DOHH2 (cell line): Measurements from ENCODE around the gene C19orf85.

Source experiments
- H3F3A ChIP-seq: fragments of 200-600 bp; sonication (generic), shearing (Covaris generic); 2 replicates; pipeline ENCODE4 v1.6.0; 2016; ENCODE audit warnings: antibody characterized with exemption, mild to moderate bottlenecking; ENCODE audit not compliant: control insufficient read depth, insufficient read depth
- H3K27ac ChIP-seq: fragments of 200-600 bp; sonication (generic); 2 replicates; pipeline ENCODE4 v1.5.1; 2014; ENCODE audit warnings: low read depth, mild to moderate bottlenecking, low read length, moderate library complexity
- H3K27me3 ChIP-seq: fragments of 200-600 bp; sonication (generic); 2 replicates; pipeline ENCODE4 v1.6.1; 2014; ENCODE audit warnings: mild to moderate bottlenecking, low read length, mixed read lengths; ENCODE audit not compliant: control insufficient read depth
- H3K36me3 ChIP-seq: fragments of 200-600 bp; sonication (generic); 2 replicates; pipeline ENCODE4 v1.6.1; 2014; ENCODE audit warnings: mild to moderate bottlenecking, low read length, moderate library complexity, mixed read lengths; ENCODE audit not compliant: control insufficient read depth
- H3K4me1 ChIP-seq: fragments of 200-600 bp; sonication (generic); 2 replicates; pipeline ENCODE4 v1.6.1; 2014; ENCODE audit warnings: mild to moderate bottlenecking, low read length, mixed read lengths; ENCODE audit not compliant: control insufficient read depth
- H3K4me2 ChIP-seq: fragments of 200-600 bp; sonication (generic); 2 replicates; pipeline ENCODE4 v1.6.0; 2014; ENCODE audit warnings: mild to moderate bottlenecking, low read length, moderate library complexity
- H3K4me3 ChIP-seq: fragments of 200-600 bp; sonication (generic); 2 replicates; pipeline ENCODE4 v1.5.1; 2014; ENCODE audit warnings: mild to moderate bottlenecking, low read length, mixed read lengths
- H3K79me2 ChIP-seq: fragments of 200-600 bp; sonication (generic); 2 replicates; pipeline ENCODE4 v1.6.1; 2014; ENCODE audit warnings: mild to moderate bottlenecking, low read length, mixed read lengths; ENCODE audit not compliant: control insufficient read depth
- H3K9me2 ChIP-seq: fragments of 200-600 bp; sonication (generic); replicated peaks from 2 replicates; pipeline ENCODE4 v1.6.1; 2014; ENCODE audit warnings: mild to moderate bottlenecking, low read length, mixed read lengths; ENCODE audit not compliant: control insufficient read depth
- H3K9me3 ChIP-seq: fragments of 200-600 bp; sonication (generic); 2 replicates; pipeline ENCODE4 v1.6.1; 2014; ENCODE audit warnings: antibody characterized with exemption, low read length, mixed read lengths; ENCODE audit not compliant: control insufficient read depth, insufficient read depth
- H4K20me1 ChIP-seq: fragments of 200-600 bp; sonication (generic); 2 replicates; pipeline ENCODE4 v1.6.0; 2014; ENCODE audit warnings: low read depth, mild to moderate bottlenecking, antibody characterized with exemption, low read length, moderate library complexity; ENCODE audit not compliant: control insufficient read depth, insufficient read depth
- EZH2phosphoT487 ChIP-seq: fragments of 200-600 bp; sonication (generic); IDR thresholded peaks from 2 replicates; pipeline ENCODE4 v1.6.1; 2017; ENCODE audit warnings: borderline replicate concordance, mild to moderate bottlenecking, antibody characterized with exemption, low read length, moderate library complexity, mixed read lengths
- TF ChIP-seq, protein P1 (sequence below): fragments of 200-600 bp; sonication (generic); IDR thresholded peaks from one replicate; pipeline ENCODE4 v1.5.1; 2014; ENCODE audit warnings: antibody characterized with exemption, mild to moderate bottlenecking, low read depth, low read length; ENCODE audit not compliant: poor library complexity, severe bottlenecking

C19orf85 gene

DNA sequence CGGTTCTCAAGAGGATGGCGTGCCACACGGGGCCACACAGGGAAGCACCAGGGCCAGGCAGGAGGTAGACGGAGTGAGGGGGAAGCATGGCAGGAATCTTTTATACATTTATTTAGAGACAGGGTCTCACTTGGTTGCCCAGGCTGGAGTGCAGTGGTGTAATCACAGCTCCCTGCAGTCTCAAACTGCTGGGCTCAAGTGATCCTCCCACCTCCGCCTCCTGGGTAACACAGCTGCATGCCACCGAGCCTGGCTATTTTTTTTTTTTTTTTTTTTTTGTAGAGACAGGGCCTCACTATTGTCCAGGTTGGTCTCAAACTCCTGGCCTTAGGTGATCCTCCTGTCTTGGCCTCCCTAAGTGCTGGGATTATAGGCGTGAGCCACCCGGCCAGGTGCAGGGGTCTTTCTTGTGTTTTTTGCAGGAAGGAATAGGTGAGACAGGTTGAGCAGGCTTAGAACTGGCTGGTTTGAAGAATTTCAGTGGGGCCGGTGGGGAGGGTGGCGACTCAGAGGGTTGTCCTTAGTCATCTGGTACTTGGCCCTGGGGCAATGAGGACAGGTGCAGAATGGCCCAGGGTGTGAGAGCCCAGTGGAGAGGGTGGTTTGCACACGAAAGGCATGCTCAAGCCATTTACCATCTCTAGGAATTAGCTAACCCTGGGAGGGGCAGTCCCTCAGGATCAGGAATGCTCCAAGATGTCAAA is 31.2 kb upstream of the C19orf85 start:
- H3F3A ChIP-seq, result no peaks in the 10 kb centered on the region
- no peaks in the 10 kb centered on the region for H3K9me2 ChIP-seq
- H3K4me2 ChIP-seq, result no peak overlapping the region
- no peaks in the 10 kb centered on the region for H3K4me1 ChIP-seq
- H4K20me1 ChIP-seq, result no peaks in the 10 kb centered on the region
- no peaks in the 10 kb centered on the region for H3K9me3 ChIP-seq
- no peaks in the 10 kb centered on the region for H3K36me3 ChIP-seq
- no peak overlapping the region for H3K27ac ChIP-seq
- no peaks in the 10 kb centered on the region for H3K27me3 ChIP-seq
- H3K4me3 ChIP-seq, result no peak overlapping the region
- H3K79me2 ChIP-seq, result no peaks in the 10 kb centered on the region
- no peak for TF ChIP-seq EZH2phosphoT487
- TF ChIP-seq, protein P1, sequence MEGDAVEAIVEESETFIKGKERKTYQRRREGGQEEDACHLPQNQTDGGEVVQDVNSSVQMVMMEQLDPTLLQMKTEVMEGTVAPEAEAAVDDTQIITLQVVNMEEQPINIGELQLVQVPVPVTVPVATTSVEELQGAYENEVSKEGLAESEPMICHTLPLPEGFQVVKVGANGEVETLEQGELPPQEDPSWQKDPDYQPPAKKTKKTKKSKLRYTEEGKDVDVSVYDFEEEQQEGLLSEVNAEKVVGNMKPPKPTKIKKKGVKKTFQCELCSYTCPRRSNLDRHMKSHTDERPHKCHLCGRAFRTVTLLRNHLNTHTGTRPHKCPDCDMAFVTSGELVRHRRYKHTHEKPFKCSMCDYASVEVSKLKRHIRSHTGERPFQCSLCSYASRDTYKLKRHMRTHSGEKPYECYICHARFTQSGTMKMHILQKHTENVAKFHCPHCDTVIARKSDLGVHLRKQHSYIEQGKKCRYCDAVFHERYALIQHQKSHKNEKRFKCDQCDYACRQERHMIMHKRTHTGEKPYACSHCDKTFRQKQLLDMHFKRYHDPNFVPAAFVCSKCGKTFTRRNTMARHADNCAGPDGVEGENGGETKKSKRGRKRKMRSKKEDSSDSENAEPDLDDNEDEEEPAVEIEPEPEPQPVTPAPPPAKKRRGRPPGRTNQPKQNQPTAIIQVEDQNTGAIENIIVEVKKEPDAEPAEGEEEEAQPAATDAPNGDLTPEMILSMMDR, result no peak

DNA sequence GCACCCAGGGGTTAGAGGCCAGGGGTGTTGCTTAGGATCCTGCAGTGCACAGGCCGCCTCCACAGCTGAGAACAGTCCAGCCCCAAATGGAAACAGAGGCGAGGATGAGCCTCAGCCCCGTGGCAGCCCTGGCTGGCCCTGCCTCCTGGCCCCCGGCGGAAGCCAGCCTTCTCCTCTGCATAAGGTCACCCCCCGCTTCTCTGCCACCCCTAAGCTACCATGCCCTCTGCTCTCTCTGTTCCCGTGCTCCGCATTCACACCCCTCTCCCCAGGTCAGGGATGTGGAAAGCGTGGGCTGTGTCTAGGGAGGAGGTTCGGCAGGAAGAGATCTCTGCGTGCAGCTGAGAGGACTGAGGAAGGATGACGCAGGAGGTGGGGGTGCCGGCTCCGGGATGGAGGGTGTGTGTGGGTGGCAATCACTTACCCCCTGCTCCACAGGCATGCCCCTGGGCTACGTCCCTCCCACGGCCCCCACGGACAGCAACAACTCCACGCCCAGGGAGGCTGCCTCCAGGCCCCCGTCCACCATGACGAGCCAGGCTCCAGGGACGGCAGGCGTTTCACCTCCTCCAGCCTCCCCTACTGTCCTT is 29.7 kb upstream of the C19orf85 start:
- H3K9me2 ChIP-seq, result no peaks in the 10 kb centered on the region
- no peak overlapping the region for H3K4me3 ChIP-seq
- H3K4me2 ChIP-seq, result no peak overlapping the region
- no peaks in the 10 kb centered on the region for H3K9me3 ChIP-seq
- H3F3A ChIP-seq, result no peaks in the 10 kb centered on the region
- no peaks in the 10 kb centered on the region for H3K27me3 ChIP-seq
- H4K20me1 ChIP-seq, result no peaks in the 10 kb centered on the region
- no peaks in the 10 kb centered on the region for H3K79me2 ChIP-seq
- no peak overlapping the region for H3K27ac ChIP-seq
- H3K4me1 ChIP-seq, result no peaks in the 10 kb centered on the region
- H3K36me3 ChIP-seq, result no peaks in the 10 kb centered on the region
- TF ChIP-seq EZH2phosphoT487, result no peak
- TF ChIP-seq, protein P1, result no peak

DNA sequence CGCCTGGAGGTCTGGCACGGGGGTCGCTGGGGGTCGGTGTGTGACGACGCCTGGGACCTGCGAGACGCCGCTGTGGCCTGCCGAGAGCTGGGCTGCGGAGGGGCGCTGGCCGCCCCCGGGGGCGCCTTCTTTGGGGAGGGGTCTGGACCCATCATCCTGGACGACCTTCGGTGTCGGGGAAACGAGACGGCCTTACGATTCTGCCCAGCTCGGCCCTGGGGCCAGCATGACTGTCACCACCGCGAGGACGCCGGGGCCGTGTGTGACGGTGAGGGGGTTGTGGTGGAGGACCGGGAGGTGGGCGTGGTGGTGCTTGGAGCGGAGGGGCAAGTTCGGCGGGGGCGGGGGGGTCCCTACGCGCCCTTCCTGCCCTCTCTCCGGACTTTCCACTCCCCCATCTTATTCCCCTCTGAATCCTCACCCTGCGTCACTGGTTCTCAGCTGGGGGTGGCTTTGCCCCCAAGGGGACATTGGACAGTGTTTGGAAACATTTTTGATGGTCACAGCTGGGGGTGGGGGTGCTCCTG is 29.2 kb upstream of the C19orf85 start:
- no peak overlapping the region for H3K27ac ChIP-seq
- no peaks in the 10 kb centered on the region for H3K9me3 ChIP-seq
- no peaks in the 10 kb centered on the region for H3F3A ChIP-seq
- TF ChIP-seq, protein P1, result no peak
- TF ChIP-seq EZH2phosphoT487, result no peak
- no peak overlapping the region for H3K4me2 ChIP-seq
- H3K27me3 ChIP-seq, result no peaks in the 10 kb centered on the region
- H3K4me3 ChIP-seq, result no peak overlapping the region
- no peaks in the 10 kb centered on the region for H3K36me3 ChIP-seq
- H3K79me2 ChIP-seq, result no peaks in the 10 kb centered on the region
- H3K4me1 ChIP-seq, result no peaks in the 10 kb centered on the region
- H4K20me1 ChIP-seq, result no peaks in the 10 kb centered on the region
- H3K9me2 ChIP-seq, result no peaks in the 10 kb centered on the region
